Measurements from ENCODE around the gene TLR5. TPM values are rescaled to one million over a fixed set of nuclear protein-coding genes. Genes with fewer than 3 reads are reported as not detected.

TLR5 gene
- total and polyA plus RNA-seq, 2 experiments from 2014 or later, result not detected

GRCh38 chr1:223147409-223147808 lies 4.4 kb upstream of the TLR5 start:
- Histone ChIP-seq H3K9me3 (ENCODE audit: low read depth) (no peaks in the 10 kb centered on the region), H2AFZ (no peak overlapping the region), H3K79me2 (ENCODE audit: insufficient read depth) (no peaks in the 10 kb centered on the region), H3K36me3 (ENCODE audit: low read depth) (no peaks in the 10 kb centered on the region), H3K4me1 (ENCODE audit: insufficient read depth) (no peaks in the 10 kb centered on the region), H3K9me2 (ENCODE audit: insufficient read depth) (no peaks in the 10 kb centered on the region), H3K27ac (no peak overlapping the region), H4K20me1 (ENCODE audit: insufficient read depth) (no peaks in the 10 kb centered on the region), H3K4me3 (no peak overlapping the region), H3K27me3 (replicated peaks; ENCODE audit: insufficient read depth) (0 out of 2 replicates have a peak, but pooled peaks cover 4% of the 10 kb centered on the region), H3K9ac (no peak overlapping the region), H3F3A (ENCODE audit: insufficient read depth) (no peaks in the 10 kb centered on the region), H3K4me2 (ENCODE audit: unreplicated experiment) (no peak overlapping the region)
- 68 to 82% methylated on average over 2 of the region's 2 CpGs for WGBS, 2 experiments (ENCODE audit: low coverage in 1 of 2, low lambda C conversion rate in 2 of 2, missing lambda C conversion rate in 2 of 2)
- DNase-seq, result no peak
- in situ Hi-C loops (cut with MboI), result no loop called here
- no peak for TF ChIP-seq EZH2phosphoT487 (IDR thresholded peaks at IDR 0.05; ENCODE audit: insufficient read depth, low read depth)
- no peak for TF ChIP-seq EZH2 (IDR thresholded peaks at IDR 0.05; ENCODE audit: insufficient read depth, poor library complexity, severe bottlenecking)

- TF ChIP-seq EZH2phosphoT487 (IDR thresholded peaks at IDR 0.05; ENCODE audit: insufficient read depth, low read depth) (no peak), EZH2 (IDR thresholded peaks at IDR 0.05; ENCODE audit: insufficient read depth, poor library complexity, severe bottlenecking) (no peak)
- no peak overlapping the region for H3K4me3 ChIP-seq
- H3K9me2 ChIP-seq (ENCODE audit: insufficient read depth), result no peaks in the 10 kb centered on the region
- H2AFZ ChIP-seq, result no peak overlapping the region
- WGBS, 2 experiments (ENCODE audit: low coverage in 1 of 2, low lambda C conversion rate in 2 of 2, missing lambda C conversion rate in 2 of 2), result 52 to 56% methylated on average over 2 of the region's 2 CpGs
- H3K79me2 ChIP-seq (ENCODE audit: insufficient read depth), result no peaks in the 10 kb centered on the region
- H3K9ac ChIP-seq, result no peak overlapping the region
- H3K4me2 ChIP-seq (ENCODE audit: unreplicated experiment), result no peak overlapping the region
- no peak for DNase-seq
- in situ Hi-C loops (cut with MboI), result no loop called here
- H3K36me3 ChIP-seq (ENCODE audit: low read depth), result no peaks in the 10 kb centered on the region
- H3K9me3 ChIP-seq (ENCODE audit: low read depth), result no peaks in the 10 kb centered on the region
- H4K20me1 ChIP-seq (ENCODE audit: insufficient read depth), result no peaks in the 10 kb centered on the region
- 0 out of 2 replicates have a peak, but pooled peaks cover 4% of the 10 kb centered on the region for H3K27me3 ChIP-seq (replicated peaks; ENCODE audit: insufficient read depth)
- H3K27ac ChIP-seq, result no peak overlapping the region
- H3K4me1 ChIP-seq (ENCODE audit: insufficient read depth), result no peaks in the 10 kb centered on the region
- H3F3A ChIP-seq (ENCODE audit: insufficient read depth), result no peaks in the 10 kb centered on the region
Observed at GRCh38 chr1:223146745-223147144, 3.7 kb upstream of the TLR5 start.

- Histone ChIP-seq H4K20me1 (ENCODE audit: insufficient read depth) (no peaks in the 10 kb centered on the region), H3K36me3 (ENCODE audit: low read depth) (no peaks in the 10 kb centered on the region), H3K4me1 (ENCODE audit: insufficient read depth) (peaks cover 3% of the 10 kb centered on the region), H3K9ac (no peak overlapping the region), H3K27me3 (replicated peaks; ENCODE audit: insufficient read depth) (0 out of 2 replicates have a peak, but pooled peaks cover 4% of the 10 kb centered on the region), H3K27ac (no peak overlapping the region), H3F3A (ENCODE audit: insufficient read depth) (no peaks in the 10 kb centered on the region), H3K4me2 (ENCODE audit: unreplicated experiment) (no peak overlapping the region), H3K79me2 (ENCODE audit: insufficient read depth) (no peaks in the 10 kb centered on the region), H3K4me3 (no peak overlapping the region), H2AFZ (no peak overlapping the region), H3K9me3 (ENCODE audit: low read depth) (no peaks in the 10 kb centered on the region), H3K9me2 (ENCODE audit: insufficient read depth) (no peaks in the 10 kb centered on the region)
- no peak for DNase-seq
- WGBS, 2 experiments (ENCODE audit: low coverage in 1 of 2, low lambda C conversion rate in 2 of 2, missing lambda C conversion rate in 2 of 2), result 75 to 78% methylated on average over 5 of the region's 5 CpGs
- in situ Hi-C loops (cut with MboI), result no loop called here
- TF ChIP-seq EZH2 (IDR thresholded peaks at IDR 0.05; ENCODE audit: insufficient read depth, poor library complexity, severe bottlenecking) (no peak), EZH2phosphoT487 (IDR thresholded peaks at IDR 0.05; ENCODE audit: insufficient read depth, low read depth) (no peak)
Observed at GRCh38 chr1:223144914-223145313, 1.9 kb upstream of the TLR5 start.

GRCh38 chr1:223144431-223144830 lies 1.4 kb upstream of the TLR5 start:
- Histone ChIP-seq H3K27me3 (replicated peaks; ENCODE audit: insufficient read depth) (0 out of 2 replicates have a peak, but pooled peaks cover 4% of the 10 kb centered on the region), H3K9me3 (ENCODE audit: low read depth) (no peaks in the 10 kb centered on the region), H3K79me2 (ENCODE audit: insufficient read depth) (no peaks in the 10 kb centered on the region), H3K9ac (no peak overlapping the region), H3K4me3 (no peak overlapping the region), H3K4me1 (ENCODE audit: insufficient read depth) (peaks cover 3% of the 10 kb centered on the region), H3K27ac (no peak overlapping the region), H3K36me3 (ENCODE audit: low read depth) (no peaks in the 10 kb centered on the region), H4K20me1 (ENCODE audit: insufficient read depth) (no peaks in the 10 kb centered on the region), H2AFZ (no peak overlapping the region), H3F3A (ENCODE audit: insufficient read depth) (no peaks in the 10 kb centered on the region), H3K4me2 (ENCODE audit: unreplicated experiment) (no peak overlapping the region), H3K9me2 (ENCODE audit: insufficient read depth) (no peaks in the 10 kb centered on the region)
- DNase-seq, result no peak
- in situ Hi-C loops (cut with MboI), result no loop called here
- 63 to 74% methylated on average over 4 of the region's 4 CpGs for WGBS, 2 experiments (ENCODE audit: low coverage in 1 of 2, low lambda C conversion rate in 2 of 2, missing lambda C conversion rate in 2 of 2)
- TF ChIP-seq EZH2 (IDR thresholded peaks at IDR 0.05; ENCODE audit: insufficient read depth, poor library complexity, severe bottlenecking) (no peak), EZH2phosphoT487 (IDR thresholded peaks at IDR 0.05; ENCODE audit: insufficient read depth, low read depth) (no peak)
